GM18870 (cell line): ENCODE results near the gene ACE2.

Source experiments
- ATAC-seq: cut with Tn5 transposase; IDR thresholded peaks from one replicate; pipeline ENCODE4 v1.9.1; 2021; ENCODE audit warnings: moderate library complexity; ENCODE audit not compliant: unreplicated experiment

Gene ACE2

DNA sequence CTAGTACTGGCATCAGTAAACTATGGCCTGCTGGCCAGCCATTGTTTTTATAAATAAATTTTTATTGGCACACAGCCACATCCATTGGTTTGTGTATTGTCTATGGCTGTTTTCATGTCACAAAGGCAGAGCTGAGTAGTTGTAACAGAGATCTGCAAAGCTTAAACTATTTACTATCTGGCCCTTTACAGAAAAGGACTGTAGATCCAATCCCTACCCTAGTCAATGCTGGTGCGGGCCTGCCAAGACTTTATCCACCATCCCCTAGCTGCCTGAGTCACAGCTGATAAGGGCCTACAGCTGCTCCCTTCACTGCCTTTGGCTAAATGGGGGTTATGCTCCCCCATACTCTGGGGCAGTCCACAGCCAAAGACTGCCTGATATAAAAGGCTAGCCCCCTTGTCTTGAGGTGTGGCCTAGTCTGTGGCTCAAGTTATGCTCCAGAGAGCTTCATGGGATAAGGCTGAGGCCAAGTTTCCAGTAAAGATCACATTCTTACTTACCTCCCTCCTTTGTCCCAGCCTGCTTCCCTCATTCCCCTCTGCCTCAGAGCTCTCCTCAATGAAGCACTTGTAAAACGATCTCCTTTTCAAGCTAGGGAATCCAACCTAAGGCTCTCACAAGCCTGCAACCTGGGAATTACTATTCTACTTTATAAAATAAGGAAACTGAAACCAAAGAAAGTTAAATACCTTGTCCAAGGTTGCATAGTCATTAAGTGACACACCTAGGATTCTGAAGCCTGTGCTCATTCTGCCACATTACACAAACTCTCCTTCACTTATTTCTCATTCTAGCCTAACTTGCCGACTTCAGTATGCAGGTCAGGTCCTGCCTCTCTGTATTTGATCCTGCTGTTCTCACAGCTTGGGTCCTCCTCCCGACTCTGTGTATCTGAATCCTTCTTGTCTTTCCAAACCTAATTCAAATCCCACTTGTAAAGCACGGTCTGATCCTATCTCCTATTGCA is 20.7 kb downstream of the ACE2 start:
- no peak for ATAC-seq

DNA sequence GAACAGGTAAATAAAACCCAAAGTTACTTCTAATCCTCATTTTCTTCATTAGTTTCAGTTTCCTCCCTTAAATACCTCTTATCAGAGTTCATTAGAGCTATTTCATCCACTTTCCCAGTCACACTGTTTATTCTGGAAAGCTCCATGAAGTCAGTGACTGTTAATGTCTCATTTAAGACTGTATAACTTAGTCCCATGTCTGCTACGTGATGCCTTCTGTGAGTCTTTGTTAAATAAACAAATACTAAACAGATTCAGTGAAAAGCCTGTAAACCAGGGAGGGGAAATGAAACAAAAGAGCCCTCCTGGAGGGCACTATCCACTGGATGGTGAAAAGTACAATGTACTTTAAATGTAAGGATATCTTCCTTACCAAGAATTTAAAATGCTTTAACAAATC is 24.7 kb downstream of the ACE2 start:
- no peak for ATAC-seq

DNA sequence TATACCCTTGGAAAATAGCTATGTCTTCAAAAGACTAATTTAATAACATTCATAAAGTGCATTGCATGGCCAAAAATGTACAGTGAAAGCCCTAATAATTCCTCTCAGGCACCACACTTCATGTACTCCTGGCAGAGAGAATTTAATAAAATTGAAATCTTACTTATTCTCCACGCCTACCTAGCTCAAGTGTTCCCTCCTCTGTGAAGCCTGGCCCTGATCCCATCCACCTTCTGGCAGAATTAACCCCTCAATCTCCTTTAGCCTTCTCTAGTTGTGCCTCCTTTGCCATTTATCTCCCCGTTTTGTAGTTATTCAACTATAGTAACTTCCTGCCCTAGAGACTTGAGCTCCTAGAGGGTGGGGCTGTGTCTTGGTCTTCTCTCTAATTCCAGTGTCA is 26.7 kb downstream of the ACE2 start:
- no peak for ATAC-seq

DNA sequence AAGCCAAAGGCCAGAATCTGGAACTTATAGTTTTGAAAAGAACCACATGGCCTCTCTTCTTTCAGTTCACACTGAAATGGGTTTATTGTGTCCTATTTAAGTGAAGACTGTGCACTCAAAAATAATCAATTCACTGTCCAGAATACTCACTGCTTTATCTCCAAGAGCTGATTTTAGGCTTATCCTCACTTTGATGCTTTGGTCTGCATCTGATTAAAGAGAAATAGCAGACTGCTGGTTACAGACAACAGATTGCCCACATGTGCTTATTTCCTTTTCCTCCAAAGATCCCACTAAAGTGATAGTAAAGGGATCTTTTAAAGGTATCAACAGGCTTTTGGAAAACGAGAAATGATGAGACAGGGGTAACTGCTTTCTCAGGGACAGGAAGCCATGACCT is 30.6 kb downstream of the ACE2 start:
- ATAC-seq, result no peak

DNA sequence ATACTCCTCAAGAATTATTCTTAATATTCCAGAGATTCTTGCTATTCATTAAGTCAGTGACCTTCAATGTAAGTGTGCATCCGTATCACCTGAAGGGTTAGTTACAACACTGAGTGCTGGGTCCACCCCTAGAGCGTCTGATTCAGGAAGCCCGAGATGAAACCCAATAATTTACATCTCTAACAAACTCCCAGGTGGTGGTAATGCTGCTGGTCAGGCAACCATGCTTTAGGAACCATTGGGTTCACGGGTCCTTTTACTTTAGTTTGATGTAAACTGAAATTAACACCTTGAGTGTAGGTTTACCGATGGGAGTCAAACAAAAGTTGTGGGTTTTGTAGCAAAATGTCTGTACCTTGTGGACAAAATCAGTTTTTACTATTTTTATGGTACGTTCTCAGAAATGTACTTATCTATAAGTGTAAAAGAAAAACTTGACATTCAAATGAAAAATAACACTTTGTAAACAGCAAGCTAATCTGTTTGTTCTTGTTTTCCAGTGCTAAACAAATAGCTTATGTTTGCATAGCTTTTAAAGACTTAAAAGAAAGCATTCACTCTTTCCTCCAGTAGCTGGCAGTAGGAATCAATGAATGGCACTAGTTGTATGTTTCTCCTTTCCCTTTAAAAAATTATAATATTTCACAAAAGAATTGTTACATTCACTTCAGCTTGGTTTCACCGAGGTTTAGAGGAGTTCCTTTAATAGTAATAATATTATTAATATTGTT is 32.7 kb downstream of the ACE2 start:
- no peak for ATAC-seq

DNA sequence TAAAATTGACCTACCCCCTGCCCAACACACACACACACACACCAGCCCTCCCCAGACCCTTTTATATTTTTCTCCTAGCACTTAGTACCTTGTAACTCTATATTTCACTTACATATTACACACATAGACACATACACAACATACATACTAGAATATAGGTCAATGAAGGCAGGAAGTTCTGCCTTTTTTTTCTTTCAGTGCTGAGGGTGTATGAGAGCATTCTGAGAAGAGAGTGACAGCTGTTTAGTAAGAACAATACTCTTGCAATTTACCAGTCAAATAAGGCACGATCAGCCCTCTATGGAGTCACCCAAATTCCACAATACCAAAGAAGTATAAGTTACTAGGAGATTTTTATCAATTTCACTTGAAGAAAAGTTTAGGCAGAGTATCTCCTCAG is 33.5 kb downstream of the ACE2 start:
- ATAC-seq, result no peak

DNA sequence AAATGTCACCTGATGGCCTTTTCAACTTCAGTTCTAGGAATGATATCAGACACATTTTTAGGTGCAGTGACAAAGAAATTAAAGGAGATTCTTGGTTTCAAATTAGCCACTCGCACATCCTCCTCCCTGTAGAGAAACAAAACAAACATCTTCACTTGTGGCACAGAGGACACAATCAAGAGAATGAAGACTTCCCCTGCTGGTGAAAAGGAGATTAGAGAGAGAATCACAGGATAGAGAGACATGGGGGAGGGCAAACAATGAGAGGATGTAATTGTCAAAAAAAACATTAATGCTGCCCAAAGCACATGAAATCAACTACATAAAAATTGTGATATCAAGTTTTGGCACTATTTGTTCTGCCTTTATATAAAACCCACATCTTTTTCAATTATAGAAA is 34.5 kb downstream of the ACE2 start:
- ATAC-seq, result no peak

DNA sequence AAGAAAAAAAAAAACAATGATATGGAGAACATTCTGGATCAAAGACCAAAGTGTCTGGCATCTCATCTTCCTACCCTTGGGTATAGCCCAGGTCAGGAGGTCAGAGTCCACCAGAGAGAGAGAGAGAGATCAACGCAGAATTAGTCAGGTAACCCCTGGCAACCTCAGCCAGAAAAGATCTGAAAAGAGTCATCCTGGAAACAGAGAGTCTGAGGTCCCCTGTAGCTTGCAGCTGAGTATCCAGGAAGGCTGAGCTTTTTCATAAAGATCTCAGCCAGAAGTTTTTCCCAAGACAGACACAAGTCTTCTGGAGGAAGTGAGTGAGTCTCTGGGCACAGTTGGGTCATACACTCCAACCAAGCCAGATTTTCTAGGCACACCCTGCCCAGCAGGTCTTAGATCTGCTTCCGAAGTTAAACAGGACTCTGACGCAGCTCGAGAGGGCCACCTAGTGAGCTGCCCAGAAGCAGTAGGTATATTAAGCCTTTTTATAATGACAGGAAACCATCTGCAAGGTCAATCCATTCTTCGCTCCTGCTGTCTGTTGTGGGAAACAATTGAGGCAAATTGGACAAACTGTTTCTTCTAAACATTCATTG is 35.7 kb downstream of the ACE2 start:
- ATAC-seq, result no peak

DNA sequence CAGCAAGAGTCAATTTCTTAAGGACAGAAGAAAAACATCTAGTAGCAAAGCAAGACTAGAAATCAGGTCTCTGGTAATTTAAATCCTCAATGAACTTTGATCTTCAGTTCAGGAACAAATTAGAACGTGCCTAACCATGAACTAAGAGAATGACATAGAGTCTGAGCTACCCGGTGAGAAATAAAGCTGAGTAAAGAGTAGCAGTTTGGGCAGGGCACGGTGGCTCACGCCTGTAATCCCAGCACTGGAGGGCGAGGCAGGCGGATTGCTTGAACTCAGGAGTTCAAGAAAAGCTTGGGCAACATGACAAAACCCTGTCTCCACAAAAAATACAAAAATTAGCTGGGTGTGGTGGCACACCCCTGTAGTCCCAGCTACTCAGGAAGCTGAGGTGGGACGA is 37.7 kb downstream of the ACE2 start:
- no peak for ATAC-seq

DNA sequence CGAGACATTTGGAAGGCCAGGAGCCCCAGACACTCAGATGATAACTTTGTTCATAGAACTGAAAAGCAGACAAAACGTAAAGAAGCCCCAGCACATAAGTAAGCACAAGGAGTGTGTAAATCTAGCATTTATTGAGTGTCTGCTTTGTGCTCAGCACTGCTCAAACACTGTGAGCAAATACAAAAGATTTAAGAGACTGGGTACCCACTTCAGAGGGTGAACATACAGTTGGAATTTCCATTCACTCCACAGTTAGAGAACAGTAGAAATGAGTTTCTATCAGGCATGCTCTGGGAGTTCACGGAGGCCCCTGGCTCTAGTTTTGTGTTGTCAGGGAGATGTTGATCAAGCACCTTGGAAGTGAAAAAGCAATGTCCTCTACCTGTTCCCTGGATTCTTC is 39.8 kb downstream of the ACE2 start:
- no peak for ATAC-seq

DNA sequence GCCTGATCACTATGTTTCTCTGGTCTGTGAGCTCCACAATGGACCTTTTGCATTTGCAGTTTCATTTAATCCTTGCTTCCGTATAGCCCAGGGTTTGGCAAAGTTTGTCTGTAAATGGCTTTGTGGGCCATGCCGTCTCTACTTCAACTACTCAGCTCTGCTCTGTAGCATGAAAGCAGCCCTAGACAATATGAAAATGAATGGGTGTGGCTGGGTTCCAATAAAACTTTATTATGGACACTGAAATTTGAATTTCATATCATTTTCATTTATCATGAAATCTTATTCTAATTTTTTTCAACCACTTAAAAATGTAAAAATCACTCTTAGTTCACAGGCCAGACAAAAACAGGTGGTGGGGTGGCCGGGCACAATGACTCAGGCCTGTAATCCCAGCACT is 41.5 kb downstream of the ACE2 start:
- ATAC-seq, result no peak

DNA sequence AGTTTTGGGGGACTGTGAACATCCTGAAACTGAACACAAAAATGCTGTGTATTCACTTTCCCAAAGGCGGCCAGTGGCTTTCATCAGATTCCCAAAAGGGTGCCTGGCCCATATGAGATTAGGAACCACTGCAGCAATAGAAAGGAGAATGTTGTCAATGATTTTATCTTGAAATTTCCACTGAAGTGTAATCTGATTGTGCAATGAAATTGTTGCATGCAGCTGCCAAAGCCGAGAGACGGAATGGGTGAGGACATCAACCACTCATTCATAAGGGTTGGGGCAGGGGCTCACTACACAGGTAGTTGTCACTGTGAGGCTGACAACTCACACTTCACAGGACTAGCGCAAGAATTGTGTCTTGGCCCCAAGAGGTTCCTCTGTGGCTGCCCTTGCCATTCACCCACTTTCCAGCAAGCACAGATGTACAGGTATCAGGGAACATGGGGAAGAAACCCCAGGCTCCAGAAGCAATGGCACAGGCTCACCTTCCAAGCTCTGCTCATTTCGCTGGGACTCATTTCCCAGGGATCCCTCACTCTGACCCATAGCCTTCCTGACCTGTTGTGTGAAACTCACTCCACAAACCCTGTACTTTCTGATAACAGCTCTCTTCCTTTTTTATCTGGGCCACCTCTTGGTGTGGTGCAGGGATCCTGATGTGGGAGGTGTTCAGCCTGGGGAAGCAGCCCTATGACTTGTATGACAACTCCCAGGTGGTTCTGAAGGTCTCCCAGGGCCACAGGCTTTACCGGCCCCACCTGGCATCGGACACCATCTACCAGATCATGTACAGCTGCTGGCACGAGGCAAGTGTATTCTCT is 51.4 kb downstream of the ACE2 start:
- ATAC-seq, result no peak

DNA sequence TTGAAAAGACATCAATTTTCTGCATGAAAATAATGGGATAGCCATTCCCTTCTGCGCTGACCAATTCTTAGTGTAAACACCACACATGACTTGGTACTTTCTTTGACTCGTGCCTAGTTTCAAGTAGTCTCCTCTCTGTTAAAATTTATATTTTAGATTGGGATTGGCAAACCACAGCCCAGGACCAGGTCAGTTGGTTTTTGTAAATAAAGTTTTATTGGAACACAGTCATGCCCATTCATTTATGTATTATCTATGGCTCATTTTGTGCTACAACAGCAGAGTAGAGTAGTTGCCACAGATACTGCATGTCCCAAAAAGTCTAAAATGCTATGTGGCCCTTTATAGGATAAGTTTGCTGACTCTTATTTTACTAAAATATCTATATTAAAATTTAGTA is 53.4 kb downstream of the ACE2 start:
- ATAC-seq, result no peak

DNA sequence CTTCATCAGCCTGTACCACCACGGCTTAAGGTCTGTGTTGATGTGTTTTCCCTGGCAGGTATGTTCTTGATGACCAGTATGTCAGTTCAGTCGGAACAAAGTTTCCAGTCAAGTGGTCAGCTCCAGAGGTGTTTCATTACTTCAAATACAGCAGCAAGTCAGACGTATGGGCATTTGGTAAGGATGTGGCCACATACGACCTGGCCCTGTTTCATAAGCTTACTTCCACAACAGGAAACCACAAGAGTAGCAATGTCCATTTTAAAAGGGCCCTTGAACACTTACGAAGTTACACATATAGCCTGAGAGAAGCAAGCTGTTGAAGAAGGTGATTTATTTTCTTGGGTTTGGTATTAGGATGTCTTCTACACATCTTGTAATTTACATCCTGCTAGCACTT is 54.0 kb downstream of the ACE2 start:
- no peak for ATAC-seq

DNA sequence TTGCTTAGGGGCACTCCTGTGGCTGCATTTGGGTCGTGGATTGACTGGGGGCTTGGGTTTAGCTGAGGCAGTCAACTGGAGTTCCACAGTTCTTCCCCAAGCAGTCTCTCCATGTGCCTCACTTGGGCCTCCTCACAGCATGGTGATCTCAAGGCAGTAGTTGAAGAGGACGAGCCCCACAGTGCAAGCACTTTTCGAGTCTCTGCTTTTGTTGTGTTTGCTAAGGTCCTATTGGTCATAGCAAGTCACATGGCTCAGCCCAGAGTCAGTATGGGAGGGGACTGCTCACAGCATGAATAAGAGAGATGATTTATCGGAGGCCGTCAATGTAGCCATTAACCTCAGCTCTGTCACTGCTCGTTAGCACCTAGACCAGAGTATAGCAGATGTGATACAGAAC is 70.4 kb downstream of the ACE2 start:
- no peak for ATAC-seq

DNA sequence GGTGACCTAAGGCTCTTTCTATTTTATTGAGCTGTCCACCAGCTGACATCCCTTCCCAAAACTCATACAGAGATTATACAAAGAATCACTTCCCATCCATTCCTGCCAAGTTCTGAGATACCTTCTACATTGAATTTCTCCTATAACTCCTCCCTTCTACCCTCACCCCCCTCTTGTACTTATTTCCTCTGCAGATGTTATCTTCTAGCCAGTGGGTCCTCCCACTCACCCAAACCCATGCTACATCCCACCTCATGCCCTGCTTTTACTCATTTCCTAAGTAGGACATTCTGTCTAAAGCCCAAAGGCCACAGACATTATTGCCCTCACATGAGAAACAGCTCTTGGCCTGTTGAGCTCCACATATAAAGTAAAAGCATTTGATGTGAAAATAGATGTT is 71.6 kb downstream of the ACE2 start:
- ATAC-seq, result no peak

DNA sequence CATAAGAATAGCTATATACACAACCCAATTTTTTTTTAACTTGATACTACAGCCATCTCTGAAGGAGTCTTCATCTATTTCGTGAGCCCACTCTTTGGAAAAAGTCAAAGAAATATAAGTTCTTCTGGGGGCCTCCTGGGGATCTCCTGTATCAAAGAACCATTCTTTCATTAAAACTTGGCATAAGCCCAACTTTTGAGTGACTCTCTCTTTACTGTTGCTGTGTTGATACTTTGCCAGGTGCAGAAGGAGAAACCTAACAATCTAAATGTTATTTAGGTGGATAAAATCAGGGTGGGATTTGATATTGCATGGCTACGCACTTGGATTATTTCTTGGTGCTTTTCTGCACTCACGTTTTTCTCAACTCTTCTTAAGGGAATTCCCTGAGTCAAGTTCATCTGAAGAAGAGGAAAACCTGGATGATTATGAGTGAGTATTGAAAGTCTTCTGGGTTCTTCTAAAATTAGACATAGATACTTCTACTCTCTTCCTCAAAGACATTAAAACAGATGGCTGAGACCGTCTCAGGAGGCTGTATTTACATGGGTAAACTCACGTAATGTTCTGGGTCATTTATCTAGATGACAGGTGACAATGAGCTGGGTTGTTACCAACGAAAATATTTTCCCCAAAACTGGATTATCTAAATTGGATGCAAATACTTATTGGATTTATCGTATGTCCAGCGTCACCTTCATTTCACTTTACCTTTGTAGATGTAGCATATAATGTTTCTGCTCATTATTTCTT is 74.9 kb downstream of the ACE2 start:
- ATAC-seq, result no peak

DNA sequence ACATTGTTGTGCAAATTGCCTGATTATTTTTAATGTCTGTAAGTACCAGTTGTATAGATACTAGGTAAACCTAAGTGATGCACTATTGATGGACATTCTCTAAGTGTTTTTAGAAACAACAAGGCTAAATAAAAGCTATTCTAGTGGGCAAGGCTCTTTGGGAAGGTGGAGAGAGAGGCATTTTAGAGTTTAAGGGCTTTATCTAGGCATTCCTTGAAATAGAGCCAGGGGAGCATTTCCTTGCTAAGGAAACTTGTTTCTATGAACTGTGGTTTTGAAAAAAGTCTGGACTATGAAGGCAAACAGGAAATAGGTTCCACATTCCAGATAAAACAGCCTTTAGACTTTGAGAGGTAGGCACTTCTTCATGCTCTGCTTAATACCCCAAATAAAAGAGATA is 76.3 kb downstream of the ACE2 start:
- ATAC-seq, result no peak

DNA sequence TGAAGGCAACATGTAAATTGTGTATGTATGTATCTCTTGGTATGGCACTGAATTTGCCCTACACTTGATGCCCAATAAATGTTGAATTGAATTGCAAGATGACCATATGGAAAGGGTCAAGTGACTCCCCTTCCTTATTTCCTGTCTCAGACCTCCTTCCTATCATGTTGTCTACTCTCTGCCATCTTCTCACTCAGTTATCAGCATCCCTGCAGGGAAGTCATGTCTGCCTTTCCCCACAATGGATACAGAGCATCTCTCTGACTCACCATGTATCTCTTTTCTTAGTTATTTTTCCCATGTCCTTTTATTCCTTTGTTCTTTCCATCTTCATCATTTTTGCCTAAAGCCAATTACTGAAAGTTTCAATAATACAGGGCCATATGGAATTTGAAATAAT is 77.7 kb downstream of the ACE2 start:
- ATAC-seq, result no peak

DNA sequence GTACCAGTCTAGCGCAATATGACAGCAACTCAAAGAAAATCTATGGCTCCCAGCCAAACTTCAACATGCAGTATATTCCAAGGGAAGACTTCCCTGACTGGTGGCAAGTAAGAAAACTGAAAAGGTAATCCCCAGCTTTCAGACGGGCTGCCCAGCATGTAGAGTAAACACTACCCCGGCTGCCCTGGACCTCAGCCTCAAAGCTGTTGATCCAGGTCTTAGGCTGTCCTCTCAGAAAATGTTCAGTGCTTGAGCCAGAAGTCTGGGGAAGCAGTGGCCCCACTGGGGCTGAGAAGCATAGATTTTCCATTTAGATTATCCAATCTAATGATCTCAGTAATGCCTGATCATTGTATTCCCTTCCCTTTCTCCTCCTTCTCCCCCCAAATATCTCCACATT is 78.3 kb downstream of the ACE2 start:
- no peak for ATAC-seq
